Mucosa of stomach (tissue), 1 donor: ENCODE measurements around the gene FILIP1.

Experiments
- H3K27me3 ChIP-seq: one replicate; pipeline ENCODE4 v1.7.0; 2013; ENCODE audit warnings: mild to moderate bottlenecking, low read length; ENCODE audit not compliant: control insufficient read depth, insufficient read depth
- H3K36me3 ChIP-seq: one replicate; pipeline ENCODE4 v1.7.0; 2013; ENCODE audit warnings: low read length; ENCODE audit not compliant: control insufficient read depth, insufficient read depth
- H3K4me1 ChIP-seq: one replicate; pipeline ENCODE4 v1.7.0; 2013; ENCODE audit warnings: mild to moderate bottlenecking, low read length; ENCODE audit not compliant: control insufficient read depth, insufficient read depth
- H3K4me3 ChIP-seq: one replicate; pipeline ENCODE4 v1.7.0; 2013; ENCODE audit warnings: low read length
- H3K9ac ChIP-seq: one replicate; pipeline ENCODE4 v1.7.0; 2013; ENCODE audit warnings: mild to moderate bottlenecking, low read length, moderate library complexity
- H3K9me3 ChIP-seq: one replicate; pipeline ENCODE4 v1.7.0; 2013; ENCODE audit warnings: mild to moderate bottlenecking, low read length, moderate library complexity; ENCODE audit not compliant: control insufficient read depth
- donor health status: Pancreatic carcinoma.

FILIP1 gene

GRCh38 chr6:75490706-75491105 lies 2.9 kb downstream of the FILIP1 start:
- H3K36me3 ChIP-seq = no peaks in the 10 kb centered on the region
- H3K27me3 ChIP-seq = peaks cover 6% of the 10 kb centered on the region
- no peak overlapping the region for H3K9ac ChIP-seq
- H3K9me3 ChIP-seq = no peaks in the 10 kb centered on the region
- no peak overlapping the region for H3K4me3 ChIP-seq
- H3K4me1 ChIP-seq = no peaks in the 10 kb centered on the region

GRCh38 chr6:75489025-75489424 lies 4.6 kb downstream of the FILIP1 start:
- Histone ChIP-seq H3K9ac (no peak overlapping the region), H3K36me3 (no peaks in the 10 kb centered on the region), H3K4me3 (no peak overlapping the region), H3K4me1 (no peaks in the 10 kb centered on the region), H3K27me3 (peaks cover 6% of the 10 kb centered on the region), H3K9me3 (no peaks in the 10 kb centered on the region)

- H3K4me1 ChIP-seq = no peaks in the 10 kb centered on the region
- peaks cover 6% of the 10 kb centered on the region for H3K27me3 ChIP-seq
- H3K36me3 ChIP-seq = no peaks in the 10 kb centered on the region
- no peaks in the 10 kb centered on the region for H3K9me3 ChIP-seq
- no peak overlapping the region for H3K9ac ChIP-seq
- no peak overlapping the region for H3K4me3 ChIP-seq
Observed at GRCh38 chr6:75488033-75488432, 5.6 kb downstream of the FILIP1 start.

- no peaks in the 10 kb centered on the region for H3K36me3 ChIP-seq
- H3K9ac ChIP-seq = no peak overlapping the region
- H3K9me3 ChIP-seq = no peaks in the 10 kb centered on the region
- no peaks in the 10 kb centered on the region for H3K4me1 ChIP-seq
- peaks cover 6% of the 10 kb centered on the region for H3K27me3 ChIP-seq
- no peak overlapping the region for H3K4me3 ChIP-seq
Observed at GRCh38 chr6:75486850-75487518, 6.6 kb downstream of the FILIP1 start.

GRCh38 chr6:75484535-75484934 lies 9.1 kb downstream of the FILIP1 start:
- Histone ChIP-seq H3K9ac (no peak overlapping the region), H3K4me1 (no peaks in the 10 kb centered on the region), H3K36me3 (no peaks in the 10 kb centered on the region), H3K9me3 (no peaks in the 10 kb centered on the region), H3K4me3 (no peak overlapping the region), H3K27me3 (no peaks in the 10 kb centered on the region)

- Histone ChIP-seq H3K36me3 (no peaks in the 10 kb centered on the region), H3K27me3 (no peaks in the 10 kb centered on the region), H3K9ac (no peak overlapping the region), H3K4me1 (no peaks in the 10 kb centered on the region), H3K9me3 (no peaks in the 10 kb centered on the region), H3K4me3 (no peak overlapping the region)
Observed at GRCh38 chr6:75483136-75483952, 10.3 kb downstream of the FILIP1 start.

- Histone ChIP-seq H3K4me3 (no peak overlapping the region), H3K4me1 (no peaks in the 10 kb centered on the region), H3K9ac (no peak overlapping the region), H3K9me3 (no peaks in the 10 kb centered on the region), H3K27me3 (no peaks in the 10 kb centered on the region), H3K36me3 (no peaks in the 10 kb centered on the region)
Observed at GRCh38 chr6:75481936-75482593, 11.5 kb downstream of the FILIP1 start.

GRCh38 chr6:75481394-75481793 lies 12.2 kb downstream of the FILIP1 start:
- Histone ChIP-seq H3K9ac (no peak overlapping the region), H3K27me3 (no peaks in the 10 kb centered on the region), H3K36me3 (no peaks in the 10 kb centered on the region), H3K9me3 (no peaks in the 10 kb centered on the region), H3K4me3 (no peak overlapping the region), H3K4me1 (no peaks in the 10 kb centered on the region)

- Histone ChIP-seq H3K9ac (no peak overlapping the region), H3K36me3 (no peaks in the 10 kb centered on the region), H3K4me3 (no peak overlapping the region), H3K4me1 (no peaks in the 10 kb centered on the region), H3K27me3 (no peaks in the 10 kb centered on the region), H3K9me3 (no peaks in the 10 kb centered on the region)
Observed at GRCh38 chr6:75480425-75480824, 13.2 kb downstream of the FILIP1 start.

- Histone ChIP-seq H3K4me1 (no peaks in the 10 kb centered on the region), H3K9me3 (no peaks in the 10 kb centered on the region)
Observed at GRCh38 chr6:75479712-75480111, 13.9 kb downstream of the FILIP1 start.

GRCh38 chr6:75478929-75479328 lies 14.7 kb downstream of the FILIP1 start:
- Histone ChIP-seq H3K9ac (no peak overlapping the region), H3K4me1 (no peaks in the 10 kb centered on the region), H3K36me3 (no peaks in the 10 kb centered on the region), H3K4me3 (no peak overlapping the region), H3K9me3 (no peaks in the 10 kb centered on the region), H3K27me3 (no peaks in the 10 kb centered on the region)

More at GRCh38 chr6:75479712-75480111, 13.9 kb downstream of the FILIP1 start:
- H3K4me3 ChIP-seq = no peak overlapping the region
- no peaks in the 10 kb centered on the region for H3K36me3 ChIP-seq
- H3K9ac ChIP-seq = no peak overlapping the region
- H3K27me3 ChIP-seq = no peaks in the 10 kb centered on the region

- Histone ChIP-seq H3K9me3 (no peaks in the 10 kb centered on the region), H3K9ac (no peak overlapping the region), H3K36me3 (no peaks in the 10 kb centered on the region), H3K4me1 (no peaks in the 10 kb centered on the region), H3K27me3 (no peaks in the 10 kb centered on the region), H3K4me3 (no peak overlapping the region)
Observed at GRCh38 chr6:75472885-75473284, 20.7 kb downstream of the FILIP1 start.
